Activated T-helper 17 cell treated with anti-CD3 and anti-CD28 coated beads, Interleukin-2, amount 50 U/mL, for 72 hours (primary cell): ENCODE data around the gene EBF3. TPM values are rescaled to one million over a fixed set of nuclear protein-coding genes. Genes with fewer than 3 reads are reported as not detected.

ENCODE experiments used
- ATAC-seq: fragments of 150-1000 bp; cut with Tn5 transposase; replicated peaks from 2 replicates; pipeline ENCODE4 v1.10.0; 2021; ENCODE audit warnings: mild to moderate bottlenecking, moderate library complexity
- H3K27ac Mint-ChIP-seq: one replicate; pipeline ENCODE4 v1.8.0; 2022; ENCODE audit warnings: mixed read lengths
- H3K27me3 Mint-ChIP-seq: one replicate; pipeline ENCODE4 v1.8.0; 2022; ENCODE audit warnings: mixed read lengths
- H3K36me3 Mint-ChIP-seq: one replicate; pipeline ENCODE4 v1.8.0; 2022; ENCODE audit warnings: low read depth, mild to moderate bottlenecking, mixed read lengths
- H3K4me1 Mint-ChIP-seq: one replicate; pipeline ENCODE4 v1.8.0; 2022; ENCODE audit warnings: mixed read lengths
- H3K4me3 Mint-ChIP-seq: one replicate; pipeline ENCODE4 v1.8.0; 2022; ENCODE audit warnings: mild to moderate bottlenecking, mixed read lengths
- H3K9me3 Mint-ChIP-seq: one replicate; pipeline ENCODE4 v1.8.0; 2022; ENCODE audit warnings: mixed read lengths
- total RNA-seq, 2 donors: library from RNA; stranded (reverse); gene quantifications; one replicate each; pipeline ENCODE4 v1.2.3, GENCODE V29; 2022

The EBF3 gene
- total RNA-seq, 2 donors from 2014 or later, result not detected

- Mint-ChIP-seq H3K27ac (no peak overlapping the region), H3K36me3 (peaks cover 15% of the 10 kb centered on the region), H3K4me3 (no peak overlapping the region), H3K9me3 (no peaks in the 10 kb centered on the region), H3K4me1 (peaks cover 5% of the 10 kb centered on the region), H3K27me3 (peaks cover 40% of the 10 kb centered on the region)
- no peak for ATAC-seq
Observed at GRCh38 chr10:129966889-129967578, 3.0 kb upstream of the EBF3 start.

- Mint-ChIP-seq H3K27ac (no peak overlapping the region), H3K36me3 (peaks cover 15% of the 10 kb centered on the region), H3K4me1 (peaks cover 5% of the 10 kb centered on the region), H3K4me3 (no peak overlapping the region), H3K27me3 (peaks cover 42% of the 10 kb centered on the region), H3K9me3 (no peaks in the 10 kb centered on the region)
- no peak for ATAC-seq
Observed at GRCh38 chr10:129966370-129966888, 2.4 kb upstream of the EBF3 start.

GRCh38 chr10:129965959-129966358, 1.9 kb upstream of the EBF3 start:
- Mint-ChIP-seq H3K27ac (no peak overlapping the region), H3K36me3 (peaks cover 18% of the 10 kb centered on the region), H3K27me3 (peaks cover 45% of the 10 kb centered on the region), H3K9me3 (no peaks in the 10 kb centered on the region), H3K4me1 (peaks cover 5% of the 10 kb centered on the region), H3K4me3 (no peak overlapping the region)
- no peak for ATAC-seq

GRCh38 chr10:129965425-129965808, 1.3 kb upstream of the EBF3 start:
- peaks cover 23% of the 10 kb centered on the region for H3K36me3 Mint-ChIP-seq
- ATAC-seq, result no peak
- H3K4me3 Mint-ChIP-seq, result no peak overlapping the region
- peaks cover 5% of the 10 kb centered on the region for H3K4me1 Mint-ChIP-seq
- H3K9me3 Mint-ChIP-seq, result no peaks in the 10 kb centered on the region
- no peak overlapping the region for H3K27ac Mint-ChIP-seq
- peaks cover 48% of the 10 kb centered on the region for H3K27me3 Mint-ChIP-seq

- Mint-ChIP-seq H3K36me3 (peaks cover 21% of the 10 kb centered on the region), H3K4me1 (peaks cover 5% of the 10 kb centered on the region), H3K9me3 (no peaks in the 10 kb centered on the region), H3K27me3 (peaks cover 45% of the 10 kb centered on the region), H3K4me3 (peak overlapping the region; percentile 47), H3K27ac (no peak overlapping the region)
- ATAC-seq, result no peak
Observed at GRCh38 chr10:129964611-129965424, 744 bp upstream of the EBF3 start.

GRCh38 chr10:129962872-129963640, 1.0 kb downstream of the EBF3 start:
- Mint-ChIP-seq H3K9me3 (no peaks in the 10 kb centered on the region), H3K27ac (no peak overlapping the region), H3K27me3 (peaks cover 47% of the 10 kb centered on the region), H3K4me3 (peak overlapping the region; percentile 51), H3K4me1 (peaks cover 5% of the 10 kb centered on the region), H3K36me3 (peaks cover 23% of the 10 kb centered on the region)
- no peak for ATAC-seq

GRCh38 chr10:129962031-129962871, 1.8 kb downstream of the EBF3 start:
- H3K9me3 Mint-ChIP-seq, result no peaks in the 10 kb centered on the region
- H3K36me3 Mint-ChIP-seq, result peaks cover 24% of the 10 kb centered on the region
- H3K27ac Mint-ChIP-seq, result no peak overlapping the region
- H3K4me1 Mint-ChIP-seq, result peaks cover 5% of the 10 kb centered on the region
- ATAC-seq, result no peak
- H3K27me3 Mint-ChIP-seq, result peaks cover 50% of the 10 kb centered on the region
- H3K4me3 Mint-ChIP-seq, result peak overlapping the region; percentile 51

GRCh38 chr10:129961157-129961701, 2.8 kb downstream of the EBF3 start:
- Mint-ChIP-seq H3K27ac (no peak overlapping the region), H3K4me1 (peaks cover 5% of the 10 kb centered on the region), H3K9me3 (no peaks in the 10 kb centered on the region), H3K27me3 (peaks cover 57% of the 10 kb centered on the region), H3K36me3 (peaks cover 24% of the 10 kb centered on the region), H3K4me3 (peak overlapping the region; percentile 25)
- no peak for ATAC-seq

GRCh38 chr10:129960481-129961156, 3.5 kb downstream of the EBF3 start:
- Mint-ChIP-seq H3K27me3 (peaks cover 56% of the 10 kb centered on the region), H3K4me3 (peak overlapping the region; percentile 25), H3K27ac (no peak overlapping the region), H3K9me3 (no peaks in the 10 kb centered on the region), H3K36me3 (peaks cover 24% of the 10 kb centered on the region), H3K4me1 (peaks cover 5% of the 10 kb centered on the region)
- no peak for ATAC-seq

- Mint-ChIP-seq H3K9me3 (no peaks in the 10 kb centered on the region), H3K27me3 (peaks cover 59% of the 10 kb centered on the region), H3K4me3 (peak overlapping the region; percentile 25), H3K27ac (no peak overlapping the region), H3K4me1 (peaks cover 5% of the 10 kb centered on the region), H3K36me3 (peaks cover 24% of the 10 kb centered on the region)
- ATAC-seq, result no peak
Observed at GRCh38 chr10:129959544-129960480, 4.3 kb downstream of the EBF3 start.

- H3K27me3 Mint-ChIP-seq, result peaks cover 65% of the 10 kb centered on the region
- H3K27ac Mint-ChIP-seq, result no peak overlapping the region
- peaks cover 24% of the 10 kb centered on the region for H3K36me3 Mint-ChIP-seq
Observed at GRCh38 chr10:129958629-129959543, 5.2 kb downstream of the EBF3 start.

More at GRCh38 chr10:129958629-129959543, 5.2 kb downstream of the EBF3 start:
- Mint-ChIP-seq H3K4me3 (peak overlapping the region; percentile 62), H3K4me1 (peaks cover 5% of the 10 kb centered on the region), H3K9me3 (no peaks in the 10 kb centered on the region)
- ATAC-seq, result no peak
